Dendritic cell treated with granulocyte-macrophage colony-stimulating factor and Interleukin-4, amounts not matched to agents 40 ng/mL and 50 ng/mL, for 4 days (primary cell): ENCODE results near the gene NAV2.

ENCODE experiments used
- H3K27ac Mint-ChIP-seq: one replicate; pipeline ENCODE4 v1.8.0; 2022; ENCODE audit warnings: mild to moderate bottlenecking, mixed read lengths
- H3K27me3 Mint-ChIP-seq: one replicate; pipeline ENCODE4 v1.8.0; 2022; ENCODE audit warnings: mild to moderate bottlenecking, mixed read lengths
- H3K36me3 Mint-ChIP-seq: one replicate; pipeline ENCODE4 v1.8.0; 2022; ENCODE audit warnings: low read depth, mixed read lengths
- H3K4me1 Mint-ChIP-seq: one replicate; pipeline ENCODE4 v1.8.0; 2022; ENCODE audit warnings: low read depth, mixed read lengths
- H3K4me3 Mint-ChIP-seq: one replicate; pipeline ENCODE4 v1.8.0; 2022; ENCODE audit warnings: mild to moderate bottlenecking, moderate library complexity, mixed read lengths
- H3K9me3 Mint-ChIP-seq: one replicate; pipeline ENCODE4 v1.8.0; 2022; ENCODE audit warnings: mixed read lengths
- intact Hi-C: fragments of 100-400 bp; cut with micrococcal nuclease; formaldehyde crosslinking; loops from one replicate; pipeline ENCODE4 v1.15.0; 2022

The NAV2 gene

GRCh38 chr11:19718951-19719350 is 6.3 kb downstream of the NAV2 start:
- Mint-ChIP-seq H3K4me3 (no peak overlapping the region), H3K4me1 (peaks cover 8% of the 10 kb centered on the region), H3K27ac (no peak overlapping the region), H3K27me3 (peaks cover 39% of the 10 kb centered on the region), H3K9me3 (no peaks in the 10 kb centered on the region), H3K36me3 (no peaks in the 10 kb centered on the region)
- intact Hi-C loops = no loop called here

GRCh38 chr11:19719960-19720359 is 7.3 kb downstream of the NAV2 start:
- H3K36me3 Mint-ChIP-seq = no peaks in the 10 kb centered on the region
- H3K4me3 Mint-ChIP-seq = no peak overlapping the region
- H3K4me1 Mint-ChIP-seq = no peaks in the 10 kb centered on the region
- peaks cover 29% of the 10 kb centered on the region for H3K27me3 Mint-ChIP-seq
- intact Hi-C loops = no loop called here
- no peaks in the 10 kb centered on the region for H3K9me3 Mint-ChIP-seq
- no peak overlapping the region for H3K27ac Mint-ChIP-seq

- intact Hi-C loops = no loop called here
- H3K4me3 Mint-ChIP-seq = no peak overlapping the region
- H3K36me3 Mint-ChIP-seq = no peaks in the 10 kb centered on the region
- H3K9me3 Mint-ChIP-seq = no peaks in the 10 kb centered on the region
- no peaks in the 10 kb centered on the region for H3K4me1 Mint-ChIP-seq
- H3K27ac Mint-ChIP-seq = no peak overlapping the region
- peaks cover 17% of the 10 kb centered on the region for H3K27me3 Mint-ChIP-seq
These were observed 8.5 kb downstream of the NAV2 start for GRCh38 chr11:19721176-19721575.

GRCh38 chr11:19722702-19723101 is 10.1 kb downstream of the NAV2 start:
- H3K4me3 Mint-ChIP-seq = no peak overlapping the region

GRCh38 chr11:19723572-19724342 is 11.1 kb downstream of the NAV2 start:
- H3K27me3 Mint-ChIP-seq = peaks cover 8% of the 10 kb centered on the region
- no peaks in the 10 kb centered on the region for H3K36me3 Mint-ChIP-seq
- intact Hi-C loops = no loop called here
- no peaks in the 10 kb centered on the region for H3K4me1 Mint-ChIP-seq
- no peak overlapping the region for H3K4me3 Mint-ChIP-seq
- no peaks in the 10 kb centered on the region for H3K9me3 Mint-ChIP-seq
- H3K27ac Mint-ChIP-seq = no peak overlapping the region

More at GRCh38 chr11:19722702-19723101, 10.1 kb downstream of the NAV2 start:
- Mint-ChIP-seq H3K9me3 (no peaks in the 10 kb centered on the region), H3K4me1 (no peaks in the 10 kb centered on the region), H3K36me3 (no peaks in the 10 kb centered on the region), H3K27me3 (peaks cover 8% of the 10 kb centered on the region), H3K27ac (no peak overlapping the region)
- intact Hi-C loops = no loop called here

DNA sequence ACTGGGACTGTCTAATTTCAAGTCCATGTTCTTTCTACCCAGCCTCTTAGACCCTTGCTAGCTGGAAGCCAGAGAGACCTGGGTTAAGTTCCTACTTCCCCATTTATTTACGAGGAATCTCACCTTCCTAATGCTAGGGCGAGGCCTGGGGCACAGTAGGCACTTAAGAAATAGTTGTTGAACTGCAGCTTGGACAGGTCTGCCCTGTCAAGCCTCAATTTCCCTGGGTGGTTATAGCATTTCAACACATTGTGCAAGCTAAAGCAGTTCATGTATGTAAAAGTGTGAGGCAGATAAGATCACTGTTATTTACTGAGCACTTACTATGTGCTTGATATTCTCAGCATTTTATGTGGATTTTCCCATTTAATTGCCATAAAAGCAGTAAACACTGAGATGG is 12.1 kb downstream of the NAV2 start:
- Mint-ChIP-seq H3K4me3 (no peak overlapping the region), H3K9me3 (no peaks in the 10 kb centered on the region), H3K27me3 (peaks cover 8% of the 10 kb centered on the region), H3K27ac (no peak overlapping the region), H3K36me3 (no peaks in the 10 kb centered on the region), H3K4me1 (no peaks in the 10 kb centered on the region)
- intact Hi-C loops = no loop called here

DNA sequence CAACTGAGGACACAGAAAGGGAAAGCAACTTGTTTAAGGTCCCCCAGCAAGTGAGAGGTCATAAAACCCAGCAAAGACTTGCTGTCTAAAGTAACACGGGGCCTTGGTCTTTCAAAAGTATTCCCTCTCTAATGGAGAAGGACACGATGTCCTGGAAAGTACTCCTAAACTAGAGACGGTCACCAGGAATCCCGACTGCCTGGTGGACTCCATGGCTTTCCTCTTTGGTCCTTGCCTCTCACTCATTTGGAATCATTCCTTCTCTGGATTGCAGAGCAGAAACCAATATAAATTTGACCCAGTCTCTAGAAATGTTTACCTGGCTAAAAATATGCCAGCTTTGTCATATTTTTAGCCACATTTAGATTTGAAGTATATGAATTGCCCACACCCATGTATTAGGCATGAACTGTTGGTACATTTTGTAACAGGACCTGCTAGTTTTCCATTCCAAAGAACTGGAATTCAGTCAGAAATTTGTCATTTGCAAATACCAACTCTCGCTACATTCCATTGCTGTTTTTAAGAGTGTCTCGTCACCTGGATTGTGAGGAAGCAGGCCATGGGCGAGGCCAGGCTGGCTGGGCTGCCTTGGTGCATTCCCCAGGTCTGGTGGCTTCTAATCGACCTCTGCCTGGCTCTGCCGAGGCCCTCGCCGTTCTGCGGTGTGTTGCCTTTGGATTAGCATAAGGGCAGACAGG is 12.9 kb downstream of the NAV2 start:
- no peak overlapping the region for H3K27ac Mint-ChIP-seq
- no peaks in the 10 kb centered on the region for H3K4me1 Mint-ChIP-seq
- intact Hi-C loops = no loop called here

DNA sequence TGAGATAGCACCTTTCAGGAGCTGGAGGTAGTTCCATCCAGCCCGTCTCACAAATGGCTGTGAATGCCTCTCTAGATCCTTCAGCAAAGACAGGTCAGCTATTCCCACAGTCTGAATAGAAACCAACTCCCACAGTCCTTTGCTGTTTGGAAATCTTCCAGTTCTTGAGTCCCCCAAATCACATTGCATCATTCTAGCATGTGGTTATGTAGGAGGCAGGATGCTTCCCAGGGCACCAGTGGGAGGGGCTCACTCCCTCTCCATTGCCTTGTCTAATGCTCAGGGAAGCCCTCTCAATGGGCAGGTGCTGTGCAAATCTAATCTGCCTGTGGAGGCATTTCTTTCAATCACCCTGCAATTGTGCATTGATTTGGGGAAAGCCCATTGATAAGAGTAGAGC is 14.6 kb downstream of the NAV2 start:
- Mint-ChIP-seq H3K9me3 (no peaks in the 10 kb centered on the region), H3K36me3 (no peaks in the 10 kb centered on the region), H3K4me3 (no peak overlapping the region), H3K27ac (no peak overlapping the region), H3K4me1 (no peaks in the 10 kb centered on the region), H3K27me3 (peaks cover 8% of the 10 kb centered on the region)
- intact Hi-C loops = no loop called here

More for the DNA sequence above, 12.9 kb downstream of the NAV2 start:
- Mint-ChIP-seq H3K36me3 (no peaks in the 10 kb centered on the region), H3K4me3 (no peak overlapping the region), H3K27me3 (peaks cover 8% of the 10 kb centered on the region), H3K9me3 (no peaks in the 10 kb centered on the region)

DNA sequence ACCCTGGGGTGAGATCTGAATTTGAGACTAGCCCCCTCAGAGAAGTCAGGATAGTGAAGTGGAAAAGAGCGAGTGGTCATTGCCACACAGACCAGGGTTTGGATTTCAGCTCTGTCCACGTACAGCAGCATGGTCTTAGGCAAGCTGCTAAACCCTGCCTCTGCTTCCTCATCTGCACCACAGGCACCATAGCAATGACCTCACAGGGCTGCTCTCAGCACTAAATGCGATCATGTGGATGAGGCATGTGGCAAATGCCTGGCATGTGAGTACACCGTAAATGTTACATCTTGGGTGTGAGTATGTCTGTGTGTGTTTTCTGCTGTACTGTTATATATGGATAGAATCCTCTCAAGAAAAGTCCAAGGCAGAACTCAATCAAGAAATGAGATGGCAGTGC is 15.8 kb downstream of the NAV2 start:
- Mint-ChIP-seq H3K27ac (no peak overlapping the region), H3K27me3 (peaks cover 4% of the 10 kb centered on the region), H3K36me3 (no peaks in the 10 kb centered on the region), H3K4me1 (no peaks in the 10 kb centered on the region), H3K4me3 (no peak overlapping the region), H3K9me3 (no peaks in the 10 kb centered on the region)
- intact Hi-C loops = no loop called here

GRCh38 chr11:19729141-19729540 is 16.5 kb downstream of the NAV2 start:
- H3K9me3 Mint-ChIP-seq = no peaks in the 10 kb centered on the region
- no peaks in the 10 kb centered on the region for H3K36me3 Mint-ChIP-seq
- H3K4me1 Mint-ChIP-seq = no peaks in the 10 kb centered on the region
- H3K27ac Mint-ChIP-seq = no peak overlapping the region
- no peak overlapping the region for H3K4me3 Mint-ChIP-seq
- no peaks in the 10 kb centered on the region for H3K27me3 Mint-ChIP-seq
- intact Hi-C loops = no loop called here

GRCh38 chr11:19730373-19730772 is 17.7 kb downstream of the NAV2 start:
- Mint-ChIP-seq H3K36me3 (no peaks in the 10 kb centered on the region), H3K4me3 (no peak overlapping the region), H3K4me1 (no peaks in the 10 kb centered on the region), H3K27me3 (no peaks in the 10 kb centered on the region), H3K9me3 (no peaks in the 10 kb centered on the region), H3K27ac (no peak overlapping the region)
- intact Hi-C loops = no loop called here

GRCh38 chr11:19734171-19734570 is 21.5 kb downstream of the NAV2 start:
- intact Hi-C loops = no loop called here

GRCh38 chr11:19735157-19735908 is 22.7 kb downstream of the NAV2 start:
- Mint-ChIP-seq H3K9me3 (no peaks in the 10 kb centered on the region), H3K4me3 (no peak overlapping the region), H3K36me3 (no peaks in the 10 kb centered on the region), H3K4me1 (no peaks in the 10 kb centered on the region), H3K27me3 (peaks cover 5% of the 10 kb centered on the region), H3K27ac (no peak overlapping the region)
- intact Hi-C loops = no loop called here

More at GRCh38 chr11:19734171-19734570, 21.5 kb downstream of the NAV2 start:
- H3K27me3 Mint-ChIP-seq = peaks cover 5% of the 10 kb centered on the region
- no peaks in the 10 kb centered on the region for H3K9me3 Mint-ChIP-seq
- no peaks in the 10 kb centered on the region for H3K4me1 Mint-ChIP-seq
- no peak overlapping the region for H3K4me3 Mint-ChIP-seq
- H3K27ac Mint-ChIP-seq = no peak overlapping the region
- no peaks in the 10 kb centered on the region for H3K36me3 Mint-ChIP-seq

DNA sequence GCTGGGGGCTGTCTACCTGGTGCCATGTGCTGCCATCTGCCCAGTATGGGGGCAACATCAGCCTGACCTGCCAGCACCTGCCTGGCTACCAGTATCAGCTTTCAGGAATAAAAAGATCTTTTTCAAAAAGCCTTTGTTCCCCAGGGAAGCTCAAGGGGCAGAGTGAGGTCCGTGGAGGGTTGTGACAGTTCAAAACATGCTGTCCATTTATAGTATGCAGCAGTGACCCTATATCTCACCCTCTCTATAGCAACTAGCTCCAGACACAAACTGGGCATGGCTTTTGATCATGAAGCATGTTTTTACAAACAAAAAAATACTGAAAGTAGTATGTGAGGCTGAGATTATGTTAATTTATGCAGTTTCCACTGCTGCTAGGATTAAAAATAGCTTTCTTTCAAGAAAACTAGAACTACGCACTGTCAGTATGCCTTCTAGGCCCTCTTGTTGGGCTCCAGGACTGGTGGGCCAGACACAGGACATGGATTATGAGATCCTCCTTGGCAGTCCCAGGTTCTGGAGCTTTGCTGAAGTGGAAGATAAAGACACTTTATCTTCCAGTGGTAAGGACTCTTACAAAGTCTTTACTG is 23.4 kb downstream of the NAV2 start:
- no peaks in the 10 kb centered on the region for H3K9me3 Mint-ChIP-seq
- H3K36me3 Mint-ChIP-seq = no peaks in the 10 kb centered on the region
- H3K27ac Mint-ChIP-seq = no peak overlapping the region
- H3K27me3 Mint-ChIP-seq = peaks cover 5% of the 10 kb centered on the region
- H3K4me1 Mint-ChIP-seq = no peaks in the 10 kb centered on the region
- no peak overlapping the region for H3K4me3 Mint-ChIP-seq
- intact Hi-C loops = no loop called here
